CMK (cell line): ENCODE results near the gene ZDHHC14.
"Not testable (repeated sequence)": the region's sequence is repeated elsewhere in the genome, so short reads cannot be mapped to it uniquely, and the experiment has no call there.

ENCODE experiments used
- DNase-seq: peaks from one replicate; pipeline ENCODE4 v3.0.0-alpha.2; 2010; ENCODE audit warnings: low read depth

ZDHHC14 gene

GRCh38 chr6:157690441-157691210 lies 309.6 kb downstream of the ZDHHC14 start:
- DNase-seq, result no peak

DNA sequence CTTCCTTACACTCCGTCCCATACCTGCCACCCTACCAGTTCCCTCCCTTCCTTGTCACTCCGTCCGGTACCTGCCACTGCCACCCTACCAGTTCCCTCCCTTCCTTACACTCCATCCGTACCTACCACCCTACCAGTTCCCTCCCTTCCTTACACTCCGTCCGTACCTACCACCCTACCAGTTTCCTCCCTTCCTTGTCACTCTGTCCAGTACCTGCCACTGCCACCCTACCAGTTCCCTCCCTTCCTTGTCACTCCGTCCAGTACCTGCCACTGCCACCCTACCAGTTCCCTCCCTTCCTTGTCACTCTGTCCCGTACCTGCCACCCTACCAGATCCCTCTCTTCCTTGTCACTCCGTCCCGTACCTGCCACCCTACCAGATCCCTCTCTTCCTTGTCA lies 310.6 kb downstream of the ZDHHC14 start:
- not testable (repeated sequence) for DNase-seq

DNA sequence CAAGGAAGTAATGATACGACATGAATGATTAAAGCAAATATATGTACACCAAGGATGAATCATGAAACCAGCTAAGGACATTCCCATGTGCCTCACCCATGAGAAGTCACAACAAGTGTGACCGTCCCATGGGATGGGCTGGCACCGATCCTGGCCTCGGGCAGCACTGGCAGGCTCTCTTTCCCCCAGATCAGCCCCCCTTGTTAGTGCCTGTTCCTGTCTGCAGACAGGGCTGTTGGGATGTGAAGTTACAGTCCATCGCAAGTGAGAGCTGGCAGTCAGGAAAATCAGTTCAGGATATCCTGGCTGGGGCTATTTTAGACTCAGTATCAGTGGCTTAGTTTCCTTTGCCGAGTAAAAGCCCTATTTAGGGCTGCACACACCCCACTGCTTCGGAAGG lies 312.9 kb downstream of the ZDHHC14 start:
- DNase-seq, result no peak

GRCh38 chr6:157695301-157696040 lies 314.5 kb downstream of the ZDHHC14 start:
- no peak for DNase-seq

DNA sequence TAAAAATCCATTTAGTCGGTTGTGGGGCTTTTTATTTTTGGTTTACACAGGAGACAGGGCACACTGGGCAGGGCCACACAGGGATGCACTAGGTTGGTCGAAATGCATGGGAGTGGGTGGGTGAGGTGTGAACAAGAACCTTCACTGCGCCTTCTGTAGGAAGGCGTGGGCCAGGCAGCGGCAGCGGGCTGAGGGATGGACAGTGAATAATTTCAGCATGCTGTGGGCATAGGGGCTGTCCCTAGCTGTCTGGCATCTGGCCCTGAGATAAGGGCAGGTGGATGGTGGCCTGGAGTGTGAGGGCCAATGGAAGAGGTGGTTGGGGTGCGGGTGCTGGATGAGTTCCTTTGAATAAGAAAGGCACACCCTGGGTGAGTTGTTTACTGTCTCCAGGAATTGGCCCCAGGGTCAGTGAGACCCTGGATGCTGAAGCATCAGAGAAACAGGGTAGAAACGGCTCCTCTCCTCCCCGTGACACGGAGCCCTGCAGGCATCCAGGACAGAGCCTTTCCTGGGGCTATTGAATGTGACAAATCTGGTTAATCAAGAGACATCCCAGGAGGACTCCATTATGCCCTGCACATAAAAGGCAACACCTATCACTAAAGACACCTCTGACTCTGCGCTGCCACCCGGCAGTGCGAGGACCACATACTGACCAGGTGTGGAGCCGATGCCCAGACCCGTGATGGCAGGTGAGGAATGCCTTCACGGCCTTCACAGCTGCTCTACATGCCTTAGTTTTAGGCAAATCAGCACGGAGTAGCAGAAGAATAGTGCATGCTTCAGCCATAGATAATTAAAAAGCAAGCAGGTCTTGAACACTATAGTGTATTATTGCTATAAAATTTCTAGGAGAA lies 319.0 kb downstream of the ZDHHC14 start:
- DNase-seq, result no peak

DNA sequence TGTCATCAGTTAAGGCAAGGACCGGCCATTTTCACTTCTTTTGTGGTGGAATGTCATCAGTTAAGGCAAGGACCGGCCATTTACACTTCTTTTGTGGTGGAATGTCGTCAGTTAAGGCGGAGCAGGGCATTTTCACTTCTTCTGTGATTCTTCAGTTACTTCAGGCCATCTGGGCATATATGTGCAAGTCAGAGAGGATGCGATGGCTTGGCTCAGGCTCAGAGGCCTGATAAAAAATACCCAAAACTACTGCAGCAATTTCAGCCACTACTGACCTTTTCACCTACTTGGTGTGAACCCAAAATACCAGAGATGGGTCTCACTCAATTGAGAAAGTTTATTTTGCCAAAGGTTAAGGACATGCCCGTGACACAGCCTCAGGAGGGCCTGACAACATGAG lies 325.4 kb downstream of the ZDHHC14 start:
- DNase-seq, result not testable (repeated sequence)

DNA sequence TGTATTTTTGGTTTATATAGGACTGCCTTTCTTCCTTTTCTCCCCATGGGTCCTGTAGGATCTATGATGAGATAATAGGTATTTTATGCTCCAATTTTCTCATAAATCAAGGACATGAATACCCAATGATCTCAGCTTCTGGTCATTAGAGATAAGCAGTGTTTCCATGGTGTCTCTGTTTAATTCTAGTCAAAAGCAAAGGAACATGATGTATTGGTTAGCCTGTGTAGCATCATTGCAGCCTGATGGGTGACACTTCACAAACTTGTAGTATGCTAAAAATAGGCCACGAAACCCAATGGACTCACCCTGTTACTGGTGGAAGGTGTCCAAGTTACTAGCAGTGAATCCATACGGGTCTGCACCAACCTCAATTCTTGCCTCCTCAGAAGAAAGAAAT lies 325.9 kb downstream of the ZDHHC14 start:
- no peak for DNase-seq

- DNase-seq, result no peak
These were observed 326.6 kb downstream of the ZDHHC14 start for GRCh38 chr6:157707576-157707975.

- DNase-seq, result no peak
These were observed 327.2 kb downstream of the ZDHHC14 start for GRCh38 chr6:157708239-157708638.

DNA sequence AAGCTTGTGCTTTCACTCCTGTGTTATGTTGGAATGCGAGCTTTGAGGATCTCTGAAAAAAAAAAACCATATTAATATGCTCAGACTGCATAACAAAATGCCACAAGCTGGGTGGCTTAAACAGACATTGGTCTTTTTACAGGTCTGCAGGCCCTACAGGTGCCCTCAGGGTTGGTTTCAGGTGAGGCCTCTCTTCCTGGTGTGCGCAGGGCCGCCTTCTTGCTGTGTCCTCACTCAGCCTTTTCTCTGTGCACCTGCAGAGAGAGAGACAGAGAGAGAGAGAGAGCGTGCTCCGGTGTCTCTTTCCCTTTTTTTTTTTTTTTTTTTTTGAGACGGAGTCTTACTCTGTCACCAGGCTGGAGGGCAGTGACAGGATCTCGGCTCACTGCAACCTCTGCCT lies 327.9 kb downstream of the ZDHHC14 start:
- DNase-seq, result no peak

DNA sequence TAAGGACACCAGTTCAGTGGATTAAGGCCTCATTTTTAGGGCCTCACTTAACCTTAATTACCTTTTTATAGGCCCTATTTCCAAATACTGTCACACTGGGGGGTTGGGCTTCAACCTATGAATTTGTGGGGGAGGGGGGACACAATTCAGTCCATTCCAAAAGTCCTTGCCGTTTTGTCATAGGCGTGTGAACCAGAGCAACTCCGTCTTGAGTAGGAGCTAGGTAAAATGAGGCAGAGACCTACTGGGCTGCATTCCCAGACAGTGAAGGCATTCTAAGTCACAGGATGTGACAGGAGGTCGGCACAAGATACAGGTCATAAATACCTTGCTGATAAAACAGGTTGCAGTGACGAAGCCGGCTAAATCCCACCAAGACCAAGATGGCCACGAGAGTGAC lies 328.6 kb downstream of the ZDHHC14 start:
- DNase-seq, result no peak

DNA sequence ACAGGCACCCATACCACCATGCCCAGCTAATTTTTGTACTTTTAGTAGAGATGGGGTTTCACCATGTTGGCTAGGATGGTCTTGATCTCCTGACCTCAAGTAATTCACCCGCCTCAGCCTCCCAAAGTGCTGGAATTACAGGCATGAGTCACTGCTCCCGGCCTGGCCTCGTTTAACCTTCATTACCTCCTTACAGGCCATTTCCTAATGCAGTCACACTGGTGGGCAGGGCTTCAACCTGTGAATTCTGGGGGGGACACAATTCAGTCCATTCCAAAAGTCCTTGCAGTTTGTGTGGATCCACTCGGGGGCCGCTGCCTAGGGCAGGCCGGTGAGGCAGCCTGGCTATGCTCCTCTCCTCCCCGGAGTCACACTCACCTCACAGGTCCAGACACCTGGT lies 329.6 kb downstream of the ZDHHC14 start:
- DNase-seq, result no peak

GRCh38 chr6:157711060-157711459 lies 330.1 kb downstream of the ZDHHC14 start:
- DNase-seq, result no peak

DNA sequence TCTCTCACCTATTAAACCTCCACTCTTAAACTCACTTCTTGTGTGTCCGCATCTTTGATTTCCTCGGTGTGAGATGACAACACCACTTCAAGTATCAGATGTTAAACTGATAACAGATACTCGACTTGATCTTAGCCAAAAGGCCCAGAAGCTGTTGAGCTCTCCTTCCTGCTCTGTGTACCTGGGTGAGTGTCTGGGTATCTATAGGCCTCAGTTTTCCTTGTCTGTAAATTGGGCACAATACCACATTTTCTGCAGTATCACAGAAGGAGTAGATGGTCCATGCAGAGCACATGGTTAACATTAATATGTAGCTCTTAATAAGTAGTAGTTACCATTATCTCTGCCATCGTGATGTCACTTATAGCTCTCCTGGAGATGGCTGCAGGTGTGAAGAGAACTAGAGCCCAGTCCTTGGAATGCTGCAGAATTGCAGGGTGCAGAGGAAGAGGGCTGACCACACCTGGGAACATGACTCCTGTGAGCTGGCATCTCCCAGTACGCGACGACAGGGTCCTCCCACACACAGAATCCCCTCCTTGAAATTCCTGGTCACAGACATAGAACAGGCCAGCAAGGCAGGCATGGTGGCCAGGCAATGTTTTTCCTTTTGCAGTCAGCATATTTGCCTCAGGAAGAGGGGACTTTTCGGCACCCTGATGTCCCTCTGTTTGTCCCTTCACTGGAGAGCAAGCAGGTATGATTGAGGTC lies 331.8 kb downstream of the ZDHHC14 start:
- DNase-seq, result no peak

DNA sequence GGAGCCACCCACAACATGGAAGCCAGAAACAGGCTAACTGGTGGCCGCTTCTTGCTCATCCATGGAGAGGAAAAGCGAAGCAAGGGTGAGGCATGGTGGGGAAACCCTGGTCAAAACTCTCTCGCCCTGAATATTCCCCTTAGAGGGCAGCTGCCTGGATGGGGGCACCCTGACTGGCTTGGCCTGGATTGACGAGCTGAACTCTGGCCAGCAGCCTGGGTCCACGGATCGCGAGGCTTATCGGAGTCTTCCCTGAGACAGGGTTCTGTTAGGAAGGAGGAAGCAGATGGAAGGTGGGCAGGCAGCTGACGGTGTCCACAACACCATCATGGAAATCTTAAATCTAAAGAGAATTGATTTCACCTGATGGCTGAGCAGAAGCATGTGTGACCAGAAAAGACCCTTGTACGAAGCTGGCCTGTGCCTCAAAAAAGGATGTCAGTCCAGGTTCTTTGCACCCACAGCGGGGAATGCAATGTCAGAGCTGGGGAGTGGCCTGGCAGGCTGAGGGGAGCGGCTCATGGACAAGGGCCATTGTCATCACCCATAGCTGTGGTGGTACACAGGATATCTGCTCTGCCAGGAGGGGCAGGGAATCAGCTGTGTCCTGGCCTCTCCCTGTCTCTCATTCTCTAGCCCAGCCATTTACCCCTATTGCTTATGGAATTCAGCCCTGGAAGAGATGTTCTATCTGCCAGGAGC lies 332.6 kb downstream of the ZDHHC14 start:
- no peak for DNase-seq

DNA sequence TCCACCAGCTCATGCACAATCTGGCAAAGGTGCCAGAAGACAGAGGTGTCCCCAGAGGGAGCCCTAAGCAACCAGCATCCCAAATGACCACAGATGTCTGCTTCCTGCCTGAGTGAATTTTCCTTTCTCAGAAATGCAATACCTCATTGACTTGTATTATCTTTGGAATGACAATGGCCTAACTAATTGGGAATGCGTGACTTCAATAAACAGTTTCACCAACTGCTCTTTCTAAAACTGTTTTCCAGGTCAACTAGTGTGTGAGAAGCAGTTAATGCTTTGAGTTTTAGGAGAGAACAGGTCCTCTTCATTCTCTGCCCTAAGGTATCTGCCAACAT lies 333.1 kb downstream of the ZDHHC14 start:
- no peak for DNase-seq

DNA sequence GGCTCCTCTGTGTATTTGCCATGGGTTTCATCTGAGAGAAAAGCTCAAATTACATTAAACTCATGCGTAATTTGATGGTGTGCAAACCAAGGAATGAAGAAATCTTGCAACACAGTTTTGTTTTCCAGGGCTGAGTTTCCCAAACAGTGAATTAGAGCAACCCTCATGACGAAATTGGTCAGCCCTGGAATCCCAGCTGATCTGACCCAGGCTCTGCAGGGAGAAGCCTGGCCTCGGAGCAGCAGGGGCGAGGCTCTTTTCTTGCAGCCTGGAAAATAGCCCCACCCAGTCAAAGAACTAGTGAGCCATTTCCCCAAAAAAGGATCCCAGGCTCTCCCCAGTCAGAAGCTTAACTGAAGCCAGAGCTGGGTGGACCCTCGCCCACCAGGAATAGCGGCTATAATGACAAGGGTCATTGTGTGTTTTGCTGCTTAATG lies 334.8 kb downstream of the ZDHHC14 start:
- no peak for DNase-seq

DNA sequence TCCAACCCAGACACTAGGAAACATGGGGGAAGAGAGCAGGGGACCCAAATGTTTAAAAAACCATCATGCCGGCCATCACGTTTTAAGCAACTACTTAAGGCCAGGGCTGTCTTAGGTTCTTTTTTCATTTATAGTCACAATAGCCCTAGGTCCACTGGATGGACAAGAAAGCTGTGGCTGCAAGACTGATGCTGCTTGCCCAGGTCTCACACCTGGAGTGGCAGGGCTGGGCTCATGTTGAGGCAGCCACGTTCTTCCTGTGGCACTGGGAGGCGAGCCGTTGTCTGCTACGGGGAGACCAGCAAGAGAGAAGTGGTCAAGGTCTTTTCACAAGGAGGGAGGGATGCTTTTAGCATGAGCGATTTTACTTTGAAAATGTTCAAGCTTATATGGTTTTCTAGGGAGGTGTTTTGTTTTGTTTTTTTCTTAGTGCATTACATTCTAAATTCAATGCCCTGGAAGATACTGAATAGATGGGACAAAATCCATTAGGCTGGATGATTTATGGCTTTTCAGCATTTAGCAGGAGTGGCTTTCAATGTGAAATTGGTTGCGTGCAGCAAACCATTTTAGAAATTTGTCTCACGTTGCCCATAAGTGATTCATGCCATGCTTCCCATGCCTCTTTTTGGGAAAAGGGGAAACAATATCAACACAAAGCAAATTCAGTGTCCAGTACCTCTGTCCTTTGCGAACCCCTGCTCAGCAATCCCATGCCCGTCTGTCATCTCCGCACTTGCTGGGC lies 335.4 kb downstream of the ZDHHC14 start:
- no peak for DNase-seq

DNA sequence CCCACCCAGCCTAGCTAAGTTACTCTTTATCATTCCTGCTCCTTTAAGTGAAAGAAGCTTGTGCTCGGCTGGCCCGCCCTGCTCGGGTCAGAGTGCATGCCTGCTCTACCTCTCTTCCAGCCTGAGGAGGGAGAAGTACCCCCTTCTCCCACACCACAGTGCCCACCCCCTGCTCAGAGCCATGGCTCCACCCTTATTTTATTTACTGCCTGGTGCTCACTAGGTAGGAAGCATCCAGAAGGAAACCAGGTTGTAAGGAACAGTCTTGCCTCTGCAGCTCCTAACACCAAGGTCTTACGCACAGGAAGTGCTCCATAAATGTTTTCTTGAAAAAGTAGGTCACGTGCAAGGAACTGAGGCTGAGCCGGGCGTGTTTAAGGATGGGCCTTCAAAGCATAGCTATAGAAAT lies 336.4 kb downstream of the ZDHHC14 start:
- DNase-seq, result no peak

DNA sequence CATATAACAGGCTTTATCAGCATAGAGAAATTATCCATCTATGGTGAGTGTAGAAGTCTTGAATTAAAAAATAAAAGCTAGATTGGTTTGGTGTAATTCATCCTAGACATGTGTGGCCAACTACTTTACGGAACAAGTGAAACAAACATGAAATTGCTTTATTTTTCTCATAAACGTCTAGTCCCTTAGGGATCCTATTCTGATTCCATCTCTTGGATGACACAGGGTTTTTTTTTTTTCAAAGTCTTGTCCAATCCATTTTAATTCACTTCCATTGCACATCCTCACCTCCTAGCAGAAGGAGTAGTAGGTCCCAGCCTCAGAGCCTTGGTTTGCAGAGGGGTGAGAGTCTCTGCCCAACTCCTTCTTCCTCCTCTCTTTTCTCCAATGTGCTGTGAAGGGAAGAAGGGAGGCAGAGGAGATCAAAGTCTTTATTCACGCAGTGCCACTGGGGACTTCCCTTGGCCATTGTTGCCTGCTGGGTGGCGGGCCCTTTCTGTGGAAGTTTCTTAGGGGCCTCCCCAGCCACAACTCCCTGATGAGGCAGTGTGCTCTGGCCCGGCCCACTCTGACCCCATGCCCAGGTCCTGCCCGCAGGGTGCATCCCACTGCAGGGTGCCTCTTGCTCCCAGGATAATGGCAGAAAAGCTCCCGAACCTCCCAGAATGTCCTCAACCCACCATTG lies 337.7 kb downstream of the ZDHHC14 start:
- no peak for DNase-seq
